Vagina (tissue), 2 donors: ENCODE data around the gene FMO1.

Experiments used
- POLR2A ChIP-seq, 2 donors: fragments of 450-650 bp; IDR thresholded peaks; one replicate each; pipeline ENCODE4 v1.6.1; 2017; ENCODE audit warnings: antibody characterized with exemption in 2 of 2, mild to moderate bottlenecking in 2 of 2, moderate library complexity in 2 of 2
- POLR2AphosphoS5 ChIP-seq, 2 donors: sonication (generic); formaldehyde crosslinking; IDR thresholded peaks; one replicate each; pipeline ENCODE4 v1.9.0; 2017; ENCODE audit warnings: antibody characterized with exemption in 2 of 2, mild to moderate bottlenecking in 2 of 2, low read depth in 1 of 2; ENCODE audit not compliant: insufficient read depth in 1 of 2
- TF ChIP-seq, protein P1 (sequence below), 3 experiments: fragments of 450-650 bp in 2 of 3; fragments of 200-600 bp in 1 of 3; sonication (generic) in 1 of 3; IDR thresholded peaks; one replicate each; pipeline ENCODE4 v1.5.1; 2017 to 2019; ENCODE audit warnings: antibody characterized with exemption in 3 of 3, mild to moderate bottlenecking in 2 of 3, moderate library complexity in 2 of 3

DNA sequence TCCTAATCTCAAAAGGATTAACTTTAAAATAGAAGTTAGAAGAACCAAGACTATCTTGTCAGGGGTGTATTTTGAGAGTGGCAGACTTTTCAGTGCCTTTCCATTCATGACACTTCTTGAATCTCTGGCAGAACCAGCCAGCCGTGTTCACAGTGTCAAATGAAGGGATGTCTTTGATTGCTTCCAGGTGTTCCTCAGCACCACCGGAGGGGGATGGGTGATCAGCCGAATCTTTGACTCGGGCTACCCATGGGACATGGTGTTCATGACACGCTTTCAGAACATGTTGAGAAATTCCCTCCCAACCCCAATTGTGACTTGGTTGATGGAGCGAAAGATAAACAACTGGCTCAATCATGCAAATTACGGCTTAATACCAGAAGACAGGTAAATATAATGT lies 32.3 kb downstream of the FMO1 start:
- TF ChIP-seq, protein P1, sequence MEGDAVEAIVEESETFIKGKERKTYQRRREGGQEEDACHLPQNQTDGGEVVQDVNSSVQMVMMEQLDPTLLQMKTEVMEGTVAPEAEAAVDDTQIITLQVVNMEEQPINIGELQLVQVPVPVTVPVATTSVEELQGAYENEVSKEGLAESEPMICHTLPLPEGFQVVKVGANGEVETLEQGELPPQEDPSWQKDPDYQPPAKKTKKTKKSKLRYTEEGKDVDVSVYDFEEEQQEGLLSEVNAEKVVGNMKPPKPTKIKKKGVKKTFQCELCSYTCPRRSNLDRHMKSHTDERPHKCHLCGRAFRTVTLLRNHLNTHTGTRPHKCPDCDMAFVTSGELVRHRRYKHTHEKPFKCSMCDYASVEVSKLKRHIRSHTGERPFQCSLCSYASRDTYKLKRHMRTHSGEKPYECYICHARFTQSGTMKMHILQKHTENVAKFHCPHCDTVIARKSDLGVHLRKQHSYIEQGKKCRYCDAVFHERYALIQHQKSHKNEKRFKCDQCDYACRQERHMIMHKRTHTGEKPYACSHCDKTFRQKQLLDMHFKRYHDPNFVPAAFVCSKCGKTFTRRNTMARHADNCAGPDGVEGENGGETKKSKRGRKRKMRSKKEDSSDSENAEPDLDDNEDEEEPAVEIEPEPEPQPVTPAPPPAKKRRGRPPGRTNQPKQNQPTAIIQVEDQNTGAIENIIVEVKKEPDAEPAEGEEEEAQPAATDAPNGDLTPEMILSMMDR (IDR thresholded peaks at IDR 0.05), result no peak
- TF ChIP-seq POLR2A (IDR thresholded peaks at IDR 0.05), result no peak
- TF ChIP-seq POLR2AphosphoS5 (IDR thresholded peaks at IDR 0.05; ENCODE audit: insufficient read depth in 1 of 2, low read depth in 1 of 2), result no peak
